KMS-11 (cell line): ENCODE results near the gene URAD.

ENCODE experiments used
- H2AFZ ChIP-seq: fragments of 200-600 bp; sonication (generic); 2 replicates; pipeline ENCODE4 v1.6.1; 2016; ENCODE audit warnings: antibody characterized with exemption, mixed run types, low read depth
- H3K27ac ChIP-seq: fragments of 200-600 bp; sonication (generic); 2 replicates; pipeline ENCODE4 v1.6.1; 2016; ENCODE audit warnings: mild to moderate bottlenecking, mixed run types
- H3K27me3 ChIP-seq: fragments of 200-600 bp; sonication (generic); 2 replicates; pipeline ENCODE4 v1.6.1; 2017; ENCODE audit warnings: mild to moderate bottlenecking, low read depth, mixed run types, moderate library complexity; ENCODE audit not compliant: insufficient read depth
- H3K36me3 ChIP-seq: fragments of 200-600 bp; sonication (generic); 2 replicates; pipeline ENCODE4 v1.6.1; 2017; ENCODE audit warnings: mild to moderate bottlenecking, mixed run types; ENCODE audit not compliant: insufficient read depth
- H3K4me1 ChIP-seq: fragments of 200-600 bp; sonication (generic); 2 replicates; pipeline ENCODE4 v1.6.1; 2016; ENCODE audit warnings: mild to moderate bottlenecking, low read depth, mixed run types; ENCODE audit not compliant: poor library complexity, severe bottlenecking
- H3K4me2 ChIP-seq: fragments of 200-600 bp; sonication (generic); 2 replicates; pipeline ENCODE4 v1.7.0; 2016; ENCODE audit warnings: mild to moderate bottlenecking, mixed run types
- H3K4me3 ChIP-seq: fragments of 200-600 bp; sonication (generic); IDR thresholded peaks from 2 replicates; pipeline ENCODE4 v1.6.1; 2017; ENCODE audit warnings: low read depth, low read length, mixed read lengths; ENCODE audit not compliant: insufficient read depth
- H3K79me2 ChIP-seq: fragments of 200-600 bp; sonication (generic); 2 replicates; pipeline ENCODE4 v1.6.1; 2016; ENCODE audit warnings: low read depth, mixed run types; ENCODE audit not compliant: insufficient read depth
- H3K9ac ChIP-seq: fragments of 200-600 bp; sonication (generic); 2 replicates; pipeline ENCODE4 v1.6.1; 2016; ENCODE audit warnings: mild to moderate bottlenecking, mixed run types
- H4K20me1 ChIP-seq: fragments of 200-600 bp; sonication (generic); 2 replicates; pipeline ENCODE4 v1.6.1; 2016; ENCODE audit warnings: mild to moderate bottlenecking, mixed run types; ENCODE audit not compliant: insufficient read depth
- TF ChIP-seq, protein P1 (sequence below): fragments of 200-600 bp; sonication (generic); conservative IDR thresholded peaks from 2 replicates; pipeline ENCODE4 v1.6.1; 2017; ENCODE audit warnings: low read depth, mild to moderate bottlenecking, antibody characterized with exemption, low read length, moderate library complexity, mixed read lengths

The URAD gene

DNA sequence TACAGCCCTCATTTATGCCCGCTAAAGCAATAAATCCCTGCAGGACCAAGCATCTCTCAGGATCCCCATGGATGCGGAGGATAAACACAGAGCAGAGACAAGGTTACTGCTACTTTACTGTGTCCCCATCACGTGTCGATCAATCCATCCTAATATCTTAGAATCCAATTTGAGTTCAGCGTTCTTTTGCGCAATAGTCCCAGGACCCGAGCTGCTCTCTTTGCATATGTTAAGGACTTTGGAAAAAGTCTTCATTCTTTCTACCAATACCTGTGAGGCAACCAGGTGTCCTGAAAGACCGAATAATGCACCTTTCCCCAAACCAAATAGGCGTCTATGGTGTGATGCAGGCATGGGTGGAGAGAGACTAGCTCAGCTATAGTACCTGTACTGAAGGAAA lies 38.0 kb upstream of the URAD start:
- Histone ChIP-seq H3K9ac (no peak overlapping the region), H2AFZ (no peak overlapping the region), H3K27me3 (no peaks in the 10 kb centered on the region), H4K20me1 (no peaks in the 10 kb centered on the region), H3K27ac (no peak overlapping the region), H3K4me3 (no peak overlapping the region), H3K36me3 (no peaks in the 10 kb centered on the region), H3K4me1 (peaks cover 5% of the 10 kb centered on the region), H3K4me2 (no peak overlapping the region), H3K79me2 (no peaks in the 10 kb centered on the region)
- TF ChIP-seq, protein P1, sequence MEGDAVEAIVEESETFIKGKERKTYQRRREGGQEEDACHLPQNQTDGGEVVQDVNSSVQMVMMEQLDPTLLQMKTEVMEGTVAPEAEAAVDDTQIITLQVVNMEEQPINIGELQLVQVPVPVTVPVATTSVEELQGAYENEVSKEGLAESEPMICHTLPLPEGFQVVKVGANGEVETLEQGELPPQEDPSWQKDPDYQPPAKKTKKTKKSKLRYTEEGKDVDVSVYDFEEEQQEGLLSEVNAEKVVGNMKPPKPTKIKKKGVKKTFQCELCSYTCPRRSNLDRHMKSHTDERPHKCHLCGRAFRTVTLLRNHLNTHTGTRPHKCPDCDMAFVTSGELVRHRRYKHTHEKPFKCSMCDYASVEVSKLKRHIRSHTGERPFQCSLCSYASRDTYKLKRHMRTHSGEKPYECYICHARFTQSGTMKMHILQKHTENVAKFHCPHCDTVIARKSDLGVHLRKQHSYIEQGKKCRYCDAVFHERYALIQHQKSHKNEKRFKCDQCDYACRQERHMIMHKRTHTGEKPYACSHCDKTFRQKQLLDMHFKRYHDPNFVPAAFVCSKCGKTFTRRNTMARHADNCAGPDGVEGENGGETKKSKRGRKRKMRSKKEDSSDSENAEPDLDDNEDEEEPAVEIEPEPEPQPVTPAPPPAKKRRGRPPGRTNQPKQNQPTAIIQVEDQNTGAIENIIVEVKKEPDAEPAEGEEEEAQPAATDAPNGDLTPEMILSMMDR: no peak

DNA sequence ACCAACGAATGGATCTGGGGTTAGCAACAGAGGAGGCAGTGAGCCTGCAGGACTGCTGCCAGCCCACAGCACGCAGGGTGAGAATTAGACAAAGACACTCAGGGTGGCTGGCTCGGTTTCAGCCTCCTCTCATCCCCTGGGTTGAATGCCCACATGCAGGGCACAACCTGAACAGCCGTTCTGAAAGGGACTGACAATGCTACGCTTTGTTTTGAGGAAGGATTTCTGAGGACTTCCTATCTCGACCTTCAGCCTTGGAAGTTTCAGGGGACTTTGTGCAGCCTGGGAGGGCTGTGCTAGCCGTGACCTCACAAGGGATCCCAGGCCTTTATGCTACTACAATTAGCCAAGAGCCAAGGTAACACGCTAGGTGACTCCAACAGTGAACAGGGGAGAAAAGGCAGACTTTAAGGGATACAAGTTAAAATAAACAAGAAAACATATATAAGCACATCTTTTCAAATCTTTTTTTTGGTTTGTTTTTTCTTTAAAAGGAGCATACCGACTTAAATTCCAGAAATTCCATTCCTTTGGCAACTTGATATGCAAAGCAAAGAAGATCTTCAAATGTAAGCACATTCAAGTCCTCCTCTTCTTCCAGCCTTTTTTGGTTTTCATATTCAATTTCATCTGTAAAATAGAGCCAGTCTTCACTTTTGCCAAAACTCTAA lies 34.5 kb upstream of the URAD start:
- Histone ChIP-seq H3K27ac (no peak overlapping the region), H3K4me2 (no peak overlapping the region), H3K4me3 (no peak overlapping the region), H3K4me1 (no peaks in the 10 kb centered on the region), H3K27me3 (no peaks in the 10 kb centered on the region), H2AFZ (no peak overlapping the region), H3K36me3 (no peaks in the 10 kb centered on the region), H3K79me2 (no peaks in the 10 kb centered on the region), H3K9ac (no peak overlapping the region), H4K20me1 (no peaks in the 10 kb centered on the region)
- TF ChIP-seq, protein P1: no peak

DNA sequence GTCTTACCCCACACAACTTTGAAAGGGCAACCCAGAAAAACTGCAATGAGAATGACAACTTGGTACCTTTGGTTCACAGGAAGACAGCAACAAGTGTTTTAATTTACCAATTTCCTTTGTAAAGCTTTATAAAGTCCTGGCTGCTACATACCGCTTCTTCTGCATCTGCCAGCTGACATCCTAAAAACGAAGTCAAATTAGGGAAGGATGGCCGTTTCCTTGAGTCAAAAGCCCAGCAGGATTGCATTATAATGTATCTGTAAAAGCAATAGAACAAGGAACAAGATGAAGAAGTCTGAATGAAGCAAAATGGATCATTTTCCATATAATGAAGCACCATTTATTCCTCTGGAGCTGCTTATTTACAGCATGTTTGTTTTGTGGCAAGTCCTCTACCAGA lies 25.8 kb upstream of the URAD start:
- TF ChIP-seq, protein P1: no peak
- Histone ChIP-seq H3K79me2 (no peaks in the 10 kb centered on the region), H3K9ac (no peak overlapping the region), H3K27ac (no peak overlapping the region), H3K4me3 (no peak overlapping the region), H3K4me1 (peaks cover 12% of the 10 kb centered on the region), H3K27me3 (no peaks in the 10 kb centered on the region), H3K36me3 (no peaks in the 10 kb centered on the region), H4K20me1 (no peaks in the 10 kb centered on the region), H3K4me2 (no peak overlapping the region), H2AFZ (no peak overlapping the region)

DNA sequence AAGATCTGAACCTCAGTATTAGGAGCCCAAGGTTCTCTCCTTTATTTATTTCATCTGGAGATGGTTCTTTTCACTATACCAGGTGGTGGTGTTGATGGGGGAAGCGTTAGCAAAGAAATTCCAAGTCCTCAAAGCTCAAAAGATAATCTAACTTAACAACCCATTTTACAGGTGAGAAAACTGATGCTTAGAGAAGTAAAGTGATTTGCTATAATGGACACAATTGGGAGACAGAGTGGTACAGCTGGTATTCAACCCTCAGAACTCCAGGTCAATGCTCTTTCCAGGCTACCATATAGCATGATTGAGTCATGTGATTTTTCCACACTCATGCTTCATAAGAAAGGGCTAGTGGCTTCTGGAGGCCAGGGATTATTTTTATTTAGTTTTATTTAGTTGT lies 25.0 kb upstream of the URAD start:
- H3K27me3 ChIP-seq: no peaks in the 10 kb centered on the region
- no peak overlapping the region for H2AFZ ChIP-seq
- TF ChIP-seq, protein P1: no peak
- H4K20me1 ChIP-seq: no peaks in the 10 kb centered on the region
- no peak overlapping the region for H3K4me3 ChIP-seq
- no peak overlapping the region for H3K9ac ChIP-seq
- H3K4me1 ChIP-seq: peaks cover 12% of the 10 kb centered on the region
- no peaks in the 10 kb centered on the region for H3K79me2 ChIP-seq
- H3K36me3 ChIP-seq: no peaks in the 10 kb centered on the region
- no peak overlapping the region for H3K27ac ChIP-seq
- H3K4me2 ChIP-seq: no peak overlapping the region
